Caco-2 (cell line): ENCODE data around the gene XIAP. TPM values are rescaled to one million over a fixed set of nuclear protein-coding genes. Genes with fewer than 3 reads are reported as not detected.

Source experiments
- BruUV-seq: library from RNA; stranded (reverse); fragments of 400-500 nt; replicated peaks from 2 replicates; lab custom pipeline; 2021; lab: Mats Ljungman, UMichigan
- CTCF ChIA-PET: fragments of 300-600 bp; sonication (Branson Sonifier 250); formaldehyde crosslinking; loops from one replicate; lab custom pipeline; 2022; ENCODE audit warnings: antibody characterized with exemption; lab: Charles Lee
- POLR2A ChIA-PET: fragments of 300-600 bp; sonication (Branson Sonifier 250); formaldehyde crosslinking; loops from one replicate; lab custom pipeline; 2022; ENCODE audit warnings: antibody characterized with exemption; lab: Charles Lee
- DNase-seq, 2 experiments: peaks; one replicate each; pipeline versions ENCODE4 v3.0.0 to v3.0.0-alpha.2; 2020 to 2022
- H3K27me3 ChIP-seq: replicated peaks from 2 replicates; pipeline ENCODE4 v1.6.0; 2011; ENCODE audit warnings: low read length; ENCODE audit not compliant: control insufficient read depth, insufficient read depth
- H3K36me3 ChIP-seq: 2 replicates; pipeline ENCODE4 v1.5.1; 2011; ENCODE audit warnings: low read length; ENCODE audit not compliant: control insufficient read depth, insufficient read depth
- H3K4me1 ChIP-seq: fragments of 250-450 bp; sonication (Bioruptor Pico); 2 replicates; pipeline ENCODE4 v1.5.1; 2020; ENCODE audit warnings: mild to moderate bottlenecking
- H3K4me3 ChIP-seq: 2 replicates; pipeline ENCODE4 v1.5.1; 2011; ENCODE audit warnings: low read depth, mild to moderate bottlenecking, control low read depth, low read length
- H3K9me3 ChIP-seq: fragments of 250-450 bp; sonication (Bioruptor Pico); 2 replicates; pipeline ENCODE4 v1.5.1; 2020; ENCODE audit warnings: mild to moderate bottlenecking, moderate library complexity
- H3K27ac Mint-ChIP-seq: one replicate; pipeline ENCODE4 v1.8.0; 2022; ENCODE audit warnings: mixed read lengths; ENCODE audit not compliant: unreplicated experiment
- H3K27me3 Mint-ChIP-seq: one replicate; pipeline ENCODE4 v1.8.0; 2022; ENCODE audit warnings: mixed read lengths; ENCODE audit not compliant: insufficient read depth, unreplicated experiment
- H3K36me3 Mint-ChIP-seq: one replicate; pipeline ENCODE4 v1.8.0; 2022; ENCODE audit warnings: mild to moderate bottlenecking, mixed read lengths; ENCODE audit not compliant: insufficient read depth, unreplicated experiment
- H3K4me1 Mint-ChIP-seq: one replicate; pipeline ENCODE4 v1.8.0; 2022; ENCODE audit warnings: low read depth, mixed read lengths; ENCODE audit not compliant: unreplicated experiment
- H3K4me3 Mint-ChIP-seq: one replicate; pipeline ENCODE4 v1.8.0; 2022; ENCODE audit warnings: mild to moderate bottlenecking, moderate library complexity, mixed read lengths; ENCODE audit not compliant: unreplicated experiment
- H3K9me3 Mint-ChIP-seq: one replicate; pipeline ENCODE4 v1.8.0; 2022; ENCODE audit warnings: mixed read lengths; ENCODE audit not compliant: unreplicated experiment
- CTCF ChIP-seq, 2 experiments: fragments of 200-600 bp in 1 of 2; IDR thresholded peaks; 1 replicate in 1 of 2; 2 replicates in 1 of 2; pipeline versions ENCODE4 v1.5.1 to v1.8.0; 2011 to 2022; ENCODE audit warnings: antibody characterized with exemption in 1 of 2, control low read depth in 1 of 2, inconsistent platforms in 1 of 2, low read depth in 1 of 2, low read length in 1 of 2, mild to moderate bottlenecking in 1 of 2, moderate library complexity in 1 of 2; ENCODE audit not compliant: insufficient read depth in 1 of 2, severe bottlenecking in 1 of 2, unreplicated experiment in 1 of 2
- intact Hi-C: fragments of 100-400 bp; cut with micrococcal nuclease; formaldehyde crosslinking; loops from one replicate; pipeline ENCODE4 v1.10.0; 2022; ENCODE audit not compliant: unreplicated experiment
- total RNA-seq: library from RNA; stranded (reverse); gene quantifications from 2 replicates; pipeline ENCODE4 v1.2.3, GENCODE V29; 2022

Gene XIAP
- total RNA-seq, 1 experiment from 2014 or later = 25.9 TPM

- ChIA-PET CTCF (no interaction called here), POLR2A (interaction anchor here (0.6 kb wide), 1 partner anchor 8 kb away, joined by 7 read pairs; no protein-coding TSS in a partner anchor)
- Histone ChIP-seq H3K4me1 (no peaks in the 10 kb centered on the region), H3K9me3 (no peaks in the 10 kb centered on the region), H3K4me3 (no peak overlapping the region), H3K36me3 (no peaks in the 10 kb centered on the region), H3K27me3 (no peaks in the 10 kb centered on the region)
- no peak for DNase-seq
- Mint-ChIP-seq H3K27me3 (no peaks in the 10 kb centered on the region), H3K9me3 (no peaks in the 10 kb centered on the region), H3K4me3 (no peak overlapping the region), H3K27ac (no peak overlapping the region), H3K36me3 (peaks cover 6% of the 10 kb centered on the region), H3K4me1 (no peaks in the 10 kb centered on the region)
- no peak for TF ChIP-seq CTCF (IDR thresholded peaks at IDR 0.05; ENCODE audit: insufficient read depth in 1 of 2, low read depth in 1 of 2, low read length in 1 of 2, severe bottlenecking in 1 of 2, unreplicated experiment in 1 of 2)
- intact Hi-C loops = no loop called here
- no TSS peak for BruUV-seq
These were observed 9.6 kb downstream of the XIAP start for GRCh38 chrX:123869488-123869887.

DNA sequence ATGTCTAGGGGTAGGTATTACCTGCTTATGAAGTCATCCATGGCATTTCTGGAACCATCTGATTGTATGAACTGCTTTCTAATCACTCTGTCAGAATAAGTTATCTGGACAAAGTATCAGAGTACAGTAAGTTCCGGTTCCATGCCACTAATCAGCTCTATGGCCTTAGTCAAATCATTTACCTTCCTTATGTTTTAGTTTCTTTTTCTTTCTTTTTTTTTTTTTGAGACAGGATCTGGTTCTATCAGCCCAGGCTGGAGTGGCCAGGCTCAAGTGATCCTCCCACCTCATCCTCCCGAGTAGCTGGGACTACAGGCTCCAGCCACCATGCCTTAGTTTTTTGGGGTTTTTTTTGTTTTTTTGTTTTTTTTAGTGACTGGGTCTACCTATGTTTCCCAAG, 11.5 kb downstream of the XIAP start:
- CTCF ChIA-PET = no interaction called here
- Mint-ChIP-seq H3K4me3 (no peak overlapping the region), H3K27ac (no peak overlapping the region), H3K9me3 (no peaks in the 10 kb centered on the region), H3K27me3 (no peaks in the 10 kb centered on the region), H3K36me3 (no peaks in the 10 kb centered on the region), H3K4me1 (no peaks in the 10 kb centered on the region)
- no peak for TF ChIP-seq CTCF (IDR thresholded peaks at IDR 0.05; ENCODE audit: insufficient read depth in 1 of 2, low read depth in 1 of 2, low read length in 1 of 2, severe bottlenecking in 1 of 2, unreplicated experiment in 1 of 2)
- Histone ChIP-seq H3K4me1 (no peaks in the 10 kb centered on the region), H3K27me3 (no peaks in the 10 kb centered on the region), H3K4me3 (no peak overlapping the region), H3K36me3 (no peaks in the 10 kb centered on the region), H3K9me3 (no peaks in the 10 kb centered on the region)
- intact Hi-C loops = no loop called here
- DNase-seq = no peak
- no TSS peak for BruUV-seq
- POLR2A ChIA-PET = no interaction called here

DNA sequence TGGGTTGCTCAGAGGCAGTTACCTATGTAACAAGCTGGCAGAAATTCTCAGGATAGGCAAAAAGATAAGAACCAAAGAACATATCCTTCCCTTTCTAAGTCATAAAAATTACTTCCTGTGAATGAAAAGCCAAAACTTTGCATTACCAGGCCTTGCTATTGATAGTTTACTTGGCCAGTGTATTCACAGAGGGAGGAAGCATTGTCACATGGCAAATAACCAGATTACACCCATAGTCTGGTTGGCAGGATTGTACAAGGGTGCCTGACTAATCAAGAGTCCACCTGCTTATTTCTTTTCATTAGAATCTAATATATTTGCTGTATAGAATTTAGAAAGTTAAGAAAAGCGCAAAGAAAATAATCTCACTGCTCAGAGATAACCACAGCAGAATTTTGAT, 14.1 kb downstream of the XIAP start:
- Mint-ChIP-seq H3K27me3 (no peaks in the 10 kb centered on the region), H3K4me3 (no peak overlapping the region), H3K36me3 (no peaks in the 10 kb centered on the region), H3K9me3 (no peaks in the 10 kb centered on the region), H3K4me1 (no peaks in the 10 kb centered on the region), H3K27ac (no peak overlapping the region)
- no peaks in the 10 kb centered on the region for H3K4me1 ChIP-seq
- POLR2A ChIA-PET = no interaction called here
- TF ChIP-seq CTCF (IDR thresholded peaks at IDR 0.05; ENCODE audit: insufficient read depth in 1 of 2, low read depth in 1 of 2, low read length in 1 of 2, severe bottlenecking in 1 of 2, unreplicated experiment in 1 of 2) = no peak
- DNase-seq = no peak
- no peak overlapping the region for H3K4me3 ChIP-seq
- CTCF ChIA-PET = interaction anchor here (0.6 kb wide), 1 partner anchor 40 kb away, joined by 5 read pairs; no protein-coding TSS in a partner anchor
- no TSS peak for BruUV-seq
- no peaks in the 10 kb centered on the region for H3K27me3 ChIP-seq
- no peaks in the 10 kb centered on the region for H3K9me3 ChIP-seq
- no peaks in the 10 kb centered on the region for H3K36me3 ChIP-seq
- intact Hi-C loops = no loop called here
